KBM-7 (cell line): ENCODE data around the gene IPO4.

ENCODE experiments used
- DNase-seq: peaks from one replicate; pipeline ENCODE4 v3.0.0-alpha.2; 2015
- in situ Hi-C: fragments of 300-500 bp; cut with MboI; formaldehyde crosslinking; loops from 2 replicates; pipeline ENCODE4 v1.14.3; 2020; ENCODE audit warnings: low sequenced_read_pairs, low pct_unique_long_range_greater_than_20kb, mixed read lengths

Gene IPO4

GRCh38 chr14:24159777-24160498, 28.7 kb downstream of the IPO4 start:
- no peak for DNase-seq
- in situ Hi-C loops = no loop called here

DNA sequence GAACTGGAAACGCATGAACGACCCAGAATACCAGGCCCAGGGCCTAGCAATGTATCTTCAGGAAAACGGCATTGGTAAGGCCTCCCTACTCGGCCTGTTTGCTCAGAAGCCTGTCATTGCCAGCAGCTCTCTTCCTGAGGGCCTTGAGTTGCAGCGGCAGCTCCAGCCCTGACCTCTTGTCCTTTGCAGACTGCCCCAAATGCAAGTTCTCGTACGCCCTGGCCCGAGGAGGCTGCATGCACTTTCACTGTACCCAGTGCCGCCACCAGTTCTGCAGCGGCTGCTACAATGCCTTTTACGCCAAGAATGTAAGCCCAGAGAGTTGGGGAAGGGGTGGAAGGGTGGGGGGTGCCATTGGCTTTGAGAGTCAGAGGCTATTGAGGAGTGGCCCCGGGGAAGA, 31.3 kb downstream of the IPO4 start:
- no peak for DNase-seq
- in situ Hi-C loops = no loop called here

- no peak for DNase-seq
- in situ Hi-C loops = no loop called here
Observed at GRCh38 chr14:24156840-24157239, 31.8 kb downstream of the IPO4 start.

- in situ Hi-C loops = no loop called here
- no peak for DNase-seq
Observed at GRCh38 chr14:24155100-24155499, 33.5 kb downstream of the IPO4 start.

DNA sequence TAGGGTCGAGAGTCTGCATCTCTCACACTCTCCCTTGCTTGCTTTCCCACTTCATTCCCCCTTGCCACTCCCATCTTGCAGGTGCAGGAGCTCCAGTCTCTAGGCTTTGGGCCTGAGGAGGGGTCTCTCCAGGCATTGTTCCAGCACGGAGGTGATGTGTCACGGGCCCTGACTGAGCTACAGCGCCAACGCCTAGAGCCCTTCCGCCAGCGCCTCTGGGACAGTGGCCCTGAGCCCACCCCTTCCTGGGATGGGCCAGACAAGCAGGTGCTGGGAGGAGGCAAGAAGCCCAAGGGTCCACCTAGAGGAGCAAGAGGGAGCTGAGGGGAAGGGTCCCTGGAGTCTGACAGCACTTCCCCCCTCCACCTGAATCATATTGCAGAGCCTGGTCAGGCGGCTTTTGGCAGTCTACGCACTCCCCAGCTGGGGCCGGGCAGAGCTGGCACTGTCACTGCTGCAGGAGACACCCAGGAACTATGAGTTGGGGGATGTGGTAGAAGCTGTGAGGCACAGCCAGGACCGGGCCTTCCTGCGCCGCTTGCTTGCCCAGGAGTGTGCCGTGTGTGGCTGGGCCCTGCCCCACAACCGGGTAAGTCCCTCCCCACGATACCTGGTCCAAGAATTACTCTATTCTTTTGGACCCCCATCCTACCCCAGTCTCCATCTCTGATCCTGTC, 37.1 kb downstream of the IPO4 start:
- DNase-seq = no peak
- in situ Hi-C loops = no loop called here

DNA sequence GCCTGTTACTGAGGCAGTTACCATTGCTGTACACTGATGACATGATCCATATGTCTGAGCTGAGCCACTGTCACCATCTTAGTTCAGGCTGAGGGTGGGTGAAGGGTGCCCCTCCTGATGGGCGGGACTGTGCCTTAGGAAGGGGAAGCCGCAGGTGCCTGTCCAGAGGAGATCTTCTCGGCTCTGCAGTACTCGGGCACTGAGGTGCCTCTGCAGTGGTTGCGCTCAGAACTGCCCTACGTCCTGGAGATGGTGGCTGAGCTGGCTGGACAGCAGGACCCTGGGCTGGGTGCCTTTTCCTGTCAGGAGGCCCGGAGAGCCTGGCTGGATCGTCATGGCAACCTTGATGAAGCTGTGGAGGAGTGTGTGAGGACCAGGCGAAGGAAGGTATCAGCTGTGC, 37.6 kb downstream of the IPO4 start:
- in situ Hi-C loops = no loop called here
- DNase-seq = no peak

DNA sequence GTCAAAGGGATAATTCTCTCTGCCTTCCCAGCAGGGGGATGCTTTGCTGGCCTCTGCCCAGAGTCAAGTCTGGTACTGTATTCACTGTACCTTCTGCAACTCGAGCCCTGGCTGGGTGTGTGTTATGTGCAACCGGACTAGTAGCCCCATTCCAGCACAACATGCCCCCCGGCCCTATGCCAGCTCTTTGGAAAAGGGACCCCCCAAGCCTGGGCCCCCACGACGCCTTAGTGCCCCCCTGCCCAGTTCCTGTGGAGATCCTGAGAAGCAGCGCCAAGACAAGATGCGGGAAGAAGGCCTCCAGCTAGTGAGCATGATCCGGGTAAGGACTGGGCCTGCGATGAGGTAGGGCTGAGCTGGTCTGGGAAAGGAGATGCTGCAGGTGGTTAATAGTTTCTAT, 38.0 kb downstream of the IPO4 start:
- DNase-seq = no peak
- in situ Hi-C loops = no loop called here

- in situ Hi-C loops = no loop called here
- DNase-seq = no peak
Observed at GRCh38 chr14:24150061-24150460, 38.6 kb downstream of the IPO4 start.

GRCh38 chr14:24149302-24149969, 39.2 kb downstream of the IPO4 start:
- DNase-seq = no peak
- in situ Hi-C loops = no loop called here

GRCh38 chr14:24147761-24148428, 40.7 kb downstream of the IPO4 start:
- DNase-seq = no peak
- in situ Hi-C loops = no loop called here

- DNase-seq = peak; percentile 100
- in situ Hi-C loops = no loop called here
Observed at GRCh38 chr14:24146978-24147760, 41.4 kb downstream of the IPO4 start, which contains the start of gene RNF31. TSS of gene RNF31 (plus strand) at chr14:24147498. CDS start at chr14:24147699, 201 bp downstream.

GRCh38 chr14:24146453-24146977, 42.1 kb downstream of the IPO4 start, which contains the start of gene PSME2:
TSS of gene PSME2 (minus strand) at chr14:24146610. CDS start at chr14:24146581, 29 bp downstream.
- in situ Hi-C loops = no loop called here
- peak; percentile 97 for DNase-seq

- DNase-seq = no peak
- in situ Hi-C loops = no loop called here
Observed at GRCh38 chr14:24145690-24146452, 42.7 kb downstream of the IPO4 start.

- in situ Hi-C loops = no loop called here
- DNase-seq = no peak
Observed at GRCh38 chr14:24145219-24145618, 43.4 kb downstream of the IPO4 start.

DNA sequence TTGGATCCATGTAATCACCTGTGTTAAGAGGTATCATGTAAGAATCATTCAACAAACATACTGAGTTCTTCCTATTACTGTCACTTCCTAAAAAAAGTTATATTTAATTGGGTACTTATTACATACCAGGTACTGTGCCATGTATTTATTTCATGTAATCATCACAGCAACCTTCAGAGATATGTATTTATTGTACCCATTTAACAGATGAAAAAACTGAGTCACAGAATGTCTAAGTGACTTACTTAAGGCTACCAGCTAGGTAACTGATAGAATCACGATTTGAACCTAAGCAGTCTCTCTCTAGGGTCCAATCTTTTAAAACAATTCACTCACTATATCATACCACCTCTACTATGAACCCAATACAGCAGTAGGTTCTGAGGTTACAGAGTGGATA, 44.2 kb downstream of the IPO4 start:
- in situ Hi-C loops = no loop called here
- no peak for DNase-seq

DNA sequence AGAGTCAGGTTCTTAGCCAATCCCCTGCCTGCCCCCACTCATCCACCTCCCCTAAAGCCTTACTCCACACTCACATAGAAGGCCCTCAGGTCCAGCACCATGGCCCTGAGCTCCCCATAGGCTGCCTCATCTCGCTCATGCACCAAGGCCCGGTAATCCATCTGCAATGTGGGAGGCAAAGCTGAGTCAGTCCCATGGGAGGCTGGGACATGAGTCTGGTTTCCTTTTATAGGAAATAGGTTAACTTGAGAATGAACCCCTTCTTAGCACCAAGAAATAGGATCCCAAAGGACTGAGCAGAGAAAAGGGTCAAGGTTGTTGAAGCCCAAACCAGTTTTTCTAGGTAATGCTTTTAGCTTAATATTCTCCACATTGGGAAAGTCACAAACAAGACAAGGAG, 45.1 kb downstream of the IPO4 start:
- in situ Hi-C loops = no loop called here
- DNase-seq = no peak

GRCh38 chr14:24141097-24141880, 47.3 kb downstream of the IPO4 start, which contains the start of gene EMC9:
TSS of gene EMC9 (minus strand) at chr14:24141591. CDS start at chr14:24141304, 287 bp downstream.
- in situ Hi-C loops = no loop called here
- peak; percentile 100 for DNase-seq
